Ishikawa (cell line): ENCODE results near the gene COL21A1.

ENCODE experiments used
- CEBPB ChIP-seq: IDR thresholded peaks from 2 replicates; pipeline ENCODE4 v1.6.1; 2012
- CREB1 ChIP-seq: IDR thresholded peaks from 2 replicates; pipeline ENCODE4 v1.6.1; 2012; ENCODE audit warnings: low read depth
- EGR1 ChIP-seq: IDR thresholded peaks from 2 replicates; pipeline ENCODE4 v1.6.1; 2012
- EP300 ChIP-seq: IDR thresholded peaks from 2 replicates; pipeline ENCODE4 v1.6.1; 2012; ENCODE audit warnings: borderline replicate concordance
- FOXM1 ChIP-seq: IDR thresholded peaks from 2 replicates; pipeline ENCODE4 v1.6.1; 2012; ENCODE audit warnings: low read depth, borderline replicate concordance
- NFIC ChIP-seq: IDR thresholded peaks from 2 replicates; pipeline ENCODE4 v1.6.1; 2012
- RAD21 ChIP-seq: IDR thresholded peaks from 2 replicates; pipeline ENCODE4 v1.6.1; 2012; ENCODE audit warnings: low read depth
- TAF1 ChIP-seq: IDR thresholded peaks from 2 replicates; pipeline ENCODE4 v1.6.1; 2012; ENCODE audit warnings: low read depth, mild to moderate bottlenecking
- TCF12 ChIP-seq: IDR thresholded peaks from 2 replicates; pipeline ENCODE4 v1.6.1; 2012; ENCODE audit warnings: low read depth
- TEAD4 ChIP-seq: IDR thresholded peaks from 2 replicates; pipeline ENCODE4 v1.6.1; 2012
- YY1 ChIP-seq: IDR thresholded peaks from 2 replicates; pipeline ENCODE4 v1.6.1; 2012; ENCODE audit warnings: low read depth
- ZBTB7A ChIP-seq: IDR thresholded peaks from 2 replicates; pipeline ENCODE4 v1.6.1; 2012; ENCODE audit warnings: low read depth
- TF ChIP-seq, protein P1 (sequence below): IDR thresholded peaks from 2 replicates; pipeline ENCODE4 v1.6.1; 2012
- TF ChIP-seq, protein P2 (sequence below): IDR thresholded peaks from 2 replicates; pipeline ENCODE4 v1.6.1; 2012
- TF ChIP-seq, protein P3 (sequence below): IDR thresholded peaks from 2 replicates; pipeline ENCODE4 v1.6.1; 2012; ENCODE audit warnings: low read depth, mild to moderate bottlenecking

The COL21A1 gene

DNA sequence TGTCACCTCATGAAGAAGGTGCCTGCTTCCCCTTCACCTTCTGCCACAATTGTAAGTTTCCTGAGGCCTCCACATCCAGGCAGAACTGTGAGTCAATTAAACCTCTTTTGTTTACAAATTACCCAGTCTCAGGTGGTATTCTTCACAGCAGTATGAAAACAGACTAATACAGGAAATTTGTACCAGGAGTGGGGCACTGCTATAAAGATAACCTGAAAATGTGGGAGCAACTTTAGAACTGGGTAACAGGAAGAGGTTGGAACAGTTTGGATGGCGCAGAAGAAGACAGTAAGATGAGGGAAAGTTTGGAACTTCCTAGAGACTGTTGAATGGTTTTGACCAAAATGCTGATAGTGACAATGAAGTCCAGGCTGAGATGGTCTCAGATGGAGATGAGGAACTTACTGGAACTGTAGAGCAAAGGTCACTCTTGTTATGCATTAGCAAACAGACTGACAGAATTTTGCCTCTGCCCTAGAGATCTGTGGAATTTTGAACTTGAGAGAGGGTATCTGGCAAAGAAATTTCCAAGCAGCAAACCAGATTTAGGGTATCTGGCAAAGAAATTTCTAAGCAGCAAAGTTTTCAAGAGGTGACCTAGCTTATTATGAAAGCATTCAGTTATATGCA lies 23.5 kb upstream of the COL21A1 start:
- TF ChIP-seq, protein P1, sequence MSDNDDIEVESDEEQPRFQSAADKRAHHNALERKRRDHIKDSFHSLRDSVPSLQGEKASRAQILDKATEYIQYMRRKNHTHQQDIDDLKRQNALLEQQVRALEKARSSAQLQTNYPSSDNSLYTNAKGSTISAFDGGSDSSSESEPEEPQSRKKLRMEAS: no peak
- TF ChIP-seq EGR1 (no peak), EP300 (no peak), ZBTB7A (no peak)

DNA sequence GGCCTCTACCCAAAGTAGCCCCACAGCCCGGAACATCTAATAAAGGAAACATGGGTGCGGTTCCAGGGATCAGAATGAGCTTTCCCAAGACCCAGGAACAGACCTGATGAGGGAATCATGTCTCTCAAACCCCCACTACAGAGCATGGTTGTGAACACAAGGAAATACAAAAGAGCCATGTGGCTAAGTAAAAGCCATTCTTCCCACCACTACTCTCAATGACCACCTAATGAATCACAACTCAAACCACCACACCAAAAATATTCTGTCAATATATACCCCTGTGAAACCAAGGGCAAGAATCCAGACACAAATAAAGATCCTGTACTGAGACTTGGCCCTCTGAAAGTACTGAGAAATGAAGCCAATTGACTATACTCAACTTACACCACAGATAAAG lies 20.9 kb upstream of the COL21A1 start:
- no peak for TF ChIP-seq ZBTB7A
- TF ChIP-seq, protein P1: no peak
- no peak for TF ChIP-seq TAF1

DNA sequence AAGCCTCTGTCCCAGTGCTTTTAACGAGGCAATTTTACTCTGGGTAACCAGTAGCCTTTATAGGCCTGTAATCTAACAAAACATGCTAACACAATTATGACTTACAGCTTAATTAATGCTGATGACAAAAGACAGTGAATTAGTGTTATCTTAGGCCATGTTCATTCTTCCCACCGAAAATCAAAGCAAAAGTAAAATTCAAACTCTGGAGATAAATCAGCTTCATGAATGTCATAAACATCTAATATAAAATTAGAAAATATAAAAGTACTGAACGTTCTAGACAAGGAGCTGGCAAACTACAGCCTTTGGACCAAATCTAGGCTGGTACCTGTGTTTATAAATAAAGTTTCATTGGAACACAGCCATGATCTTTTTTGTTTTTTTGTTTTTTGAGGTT lies 18.6 kb upstream of the COL21A1 start:
- TF ChIP-seq CEBPB: no peak

DNA sequence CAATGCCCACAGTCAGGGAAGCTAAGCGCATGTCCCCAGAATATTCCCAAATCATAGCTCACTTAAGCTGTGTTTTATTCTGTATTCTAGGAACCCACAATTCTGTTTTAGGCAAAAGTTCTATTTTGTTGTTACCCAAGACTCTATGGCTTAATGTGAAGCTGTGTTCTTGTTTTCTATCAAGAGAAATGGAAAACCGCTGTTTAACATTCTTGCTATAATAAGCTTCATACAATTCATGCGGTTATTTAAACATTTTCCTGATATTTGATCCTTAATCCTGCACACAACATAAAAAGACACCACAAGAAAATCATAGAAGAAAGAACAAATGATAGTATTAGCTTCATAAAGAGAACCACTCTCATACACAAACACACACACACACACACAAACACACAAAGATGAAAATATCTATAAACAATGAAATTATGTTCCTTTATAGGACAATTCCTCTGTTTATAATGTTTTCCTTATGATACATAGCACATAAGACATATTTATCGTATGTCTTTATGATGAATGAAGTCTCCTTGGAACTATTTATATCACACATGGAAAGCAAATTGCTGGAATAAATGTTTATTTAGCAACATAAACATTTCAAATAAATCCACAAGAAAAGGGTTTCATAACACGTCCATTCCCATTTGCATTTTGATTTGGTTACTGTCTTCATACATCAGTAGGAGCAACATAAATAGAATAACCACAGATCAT lies 16.4 kb upstream of the COL21A1 start:
- TF ChIP-seq TEAD4: no peak
- no peak for TF ChIP-seq RAD21
- TF ChIP-seq ZBTB7A: no peak
- TF ChIP-seq CEBPB: no peak
- TF ChIP-seq CREB1: no peak
- TF ChIP-seq, protein P2, sequence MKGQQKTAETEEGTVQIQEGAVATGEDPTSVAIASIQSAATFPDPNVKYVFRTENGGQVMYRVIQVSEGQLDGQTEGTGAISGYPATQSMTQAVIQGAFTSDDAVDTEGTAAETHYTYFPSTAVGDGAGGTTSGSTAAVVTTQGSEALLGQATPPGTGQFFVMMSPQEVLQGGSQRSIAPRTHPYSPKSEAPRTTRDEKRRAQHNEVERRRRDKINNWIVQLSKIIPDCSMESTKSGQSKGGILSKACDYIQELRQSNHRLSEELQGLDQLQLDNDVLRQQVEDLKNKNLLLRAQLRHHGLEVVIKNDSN: no peak
- no peak for TF ChIP-seq TCF12
- TF ChIP-seq EP300: no peak
- no peak for TF ChIP-seq TAF1
- TF ChIP-seq, protein P3, sequence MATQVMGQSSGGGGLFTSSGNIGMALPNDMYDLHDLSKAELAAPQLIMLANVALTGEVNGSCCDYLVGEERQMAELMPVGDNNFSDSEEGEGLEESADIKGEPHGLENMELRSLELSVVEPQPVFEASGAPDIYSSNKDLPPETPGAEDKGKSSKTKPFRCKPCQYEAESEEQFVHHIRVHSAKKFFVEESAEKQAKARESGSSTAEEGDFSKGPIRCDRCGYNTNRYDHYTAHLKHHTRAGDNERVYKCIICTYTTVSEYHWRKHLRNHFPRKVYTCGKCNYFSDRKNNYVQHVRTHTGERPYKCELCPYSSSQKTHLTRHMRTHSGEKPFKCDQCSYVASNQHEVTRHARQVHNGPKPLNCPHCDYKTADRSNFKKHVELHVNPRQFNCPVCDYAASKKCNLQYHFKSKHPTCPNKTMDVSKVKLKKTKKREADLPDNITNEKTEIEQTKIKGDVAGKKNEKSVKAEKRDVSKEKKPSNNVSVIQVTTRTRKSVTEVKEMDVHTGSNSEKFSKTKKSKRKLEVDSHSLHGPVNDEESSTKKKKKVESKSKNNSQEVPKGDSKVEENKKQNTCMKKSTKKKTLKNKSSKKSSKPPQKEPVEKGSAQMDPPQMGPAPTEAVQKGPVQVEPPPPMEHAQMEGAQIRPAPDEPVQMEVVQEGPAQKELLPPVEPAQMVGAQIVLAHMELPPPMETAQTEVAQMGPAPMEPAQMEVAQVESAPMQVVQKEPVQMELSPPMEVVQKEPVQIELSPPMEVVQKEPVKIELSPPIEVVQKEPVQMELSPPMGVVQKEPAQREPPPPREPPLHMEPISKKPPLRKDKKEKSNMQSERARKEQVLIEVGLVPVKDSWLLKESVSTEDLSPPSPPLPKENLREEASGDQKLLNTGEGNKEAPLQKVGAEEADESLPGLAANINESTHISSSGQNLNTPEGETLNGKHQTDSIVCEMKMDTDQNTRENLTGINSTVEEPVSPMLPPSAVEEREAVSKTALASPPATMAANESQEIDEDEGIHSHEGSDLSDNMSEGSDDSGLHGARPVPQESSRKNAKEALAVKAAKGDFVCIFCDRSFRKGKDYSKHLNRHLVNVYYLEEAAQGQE: no peak
- no peak for TF ChIP-seq NFIC
- no peak for TF ChIP-seq YY1
- TF ChIP-seq, protein P1: no peak

DNA sequence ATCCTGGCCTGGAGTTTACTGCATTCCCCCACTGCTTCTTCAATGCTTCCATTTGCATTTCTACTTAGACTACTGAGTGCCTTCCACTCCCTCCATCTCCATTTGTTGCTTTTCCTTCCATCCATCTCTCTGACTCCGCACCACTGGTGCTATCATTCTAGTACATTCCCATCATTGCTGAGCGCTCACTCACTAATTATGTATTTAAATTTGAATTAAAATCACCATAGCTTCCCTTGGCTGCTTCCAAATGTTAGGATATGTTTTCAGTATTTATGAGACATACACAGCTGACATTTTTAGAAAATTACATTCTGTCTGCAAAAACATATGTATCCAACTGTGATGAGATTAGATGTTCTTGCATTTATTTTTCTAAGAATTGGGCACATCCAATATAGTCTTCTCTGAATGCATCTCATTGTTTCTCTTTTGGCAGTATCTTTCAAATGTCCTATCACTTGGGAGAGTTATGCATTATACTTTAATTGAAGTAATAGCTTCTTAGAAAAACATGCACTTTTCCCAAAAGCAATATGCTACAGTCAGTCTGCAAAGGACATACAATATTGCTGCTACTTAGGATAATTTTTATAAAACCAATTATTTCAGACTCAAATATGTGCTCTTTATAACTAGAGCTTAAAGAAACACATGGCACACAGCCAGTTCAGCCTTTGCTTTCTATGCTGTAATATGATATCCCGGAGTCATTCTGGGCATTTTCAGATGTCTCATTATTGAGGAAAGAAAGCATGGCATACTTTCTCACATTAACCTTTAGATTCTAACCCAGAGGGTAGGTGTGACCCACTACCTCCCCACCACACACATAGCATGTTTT lies 12.1 kb upstream of the COL21A1 start:
- TF ChIP-seq, protein P3: no peak
- TF ChIP-seq NFIC: peak; percentile 62; the same call in 1 of the 2 replicates

DNA sequence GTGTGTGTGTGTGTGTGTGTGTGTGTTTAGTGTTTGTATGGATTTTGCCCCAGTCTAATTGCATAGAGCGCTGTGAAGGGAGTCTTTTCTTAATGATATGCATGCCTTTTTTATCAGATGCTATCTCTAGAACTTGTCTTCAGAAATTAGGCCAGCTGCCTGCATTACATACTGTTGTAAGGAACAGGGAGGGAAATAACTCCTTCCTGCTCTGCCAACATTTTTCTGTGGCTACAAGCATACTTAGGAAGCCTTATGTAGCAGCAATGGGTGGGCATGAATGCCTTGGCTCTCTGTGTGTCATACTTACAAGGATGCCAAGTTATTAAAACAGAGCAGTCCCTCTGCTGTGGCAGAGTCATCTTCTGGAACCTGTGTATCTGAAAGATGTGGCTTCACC lies 8.0 kb upstream of the COL21A1 start:
- TF ChIP-seq EGR1 (no peak), NFIC (no peak), EP300 (no peak), FOXM1 (no peak), CEBPB (no peak), RAD21 (no peak), ZBTB7A (no peak)

DNA sequence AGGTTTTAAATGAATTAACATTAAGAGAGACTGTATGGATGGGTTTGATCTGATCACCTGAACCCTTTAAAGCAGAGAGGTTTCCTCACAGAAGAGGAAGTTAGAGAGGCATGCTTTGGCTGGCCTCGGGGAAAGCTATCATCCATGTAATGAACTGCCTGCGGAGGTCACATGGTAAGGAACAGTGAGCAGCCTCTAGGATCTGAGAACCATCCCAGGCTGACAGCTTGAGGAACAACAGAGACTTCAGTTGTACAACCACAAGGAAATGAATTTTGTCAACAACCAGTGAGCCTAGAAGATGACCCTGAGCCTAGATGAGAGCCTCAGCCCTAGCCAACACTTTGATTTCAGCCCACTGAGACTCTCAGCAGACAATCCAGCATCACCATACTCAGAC lies 2.9 kb upstream of the COL21A1 start:
- no peak for TF ChIP-seq EP300
- no peak for TF ChIP-seq TEAD4
- TF ChIP-seq ZBTB7A: no peak
- TF ChIP-seq, protein P2: no peak
- TF ChIP-seq, protein P3: no peak
- no peak for TF ChIP-seq FOXM1
- TF ChIP-seq, protein P1: no peak
- TF ChIP-seq NFIC: no peak
- TF ChIP-seq EGR1: no peak
- no peak for TF ChIP-seq RAD21
